Natural killer cell (primary cell): ENCODE data around the gene LIMS4. TPM values are rescaled to one million over a fixed set of nuclear protein-coding genes. Genes with fewer than 3 reads are reported as not detected.

ENCODE experiments used
- total RNA-seq, 4 donors: library from RNA; stranded (reverse); fragments of 120-200 nt in 1 of 4; gene quantifications; one replicate each; pipeline versions ENCODE4 v1.2.3 to v1.2.4, GENCODE V29; 2013 to 2022

LIMS4 gene
- total RNA-seq, 3 donors from 2014 or later (not counting 1 experiment from before 2014, with no cell fraction given), result 0.33 to 0.48 (median 0.40) TPM

Other genes with a start within 250 kb of the LIMS4 start
- 10 to 100 TPM; 59.9 to 98.8 (median 90.9) TPM for gene RGPD6, start 104.4 kb upstream of the LIMS4 start, total RNA-seq
- gene BUB1, start 205.2 kb upstream of the LIMS4 start, total RNA-seq, result 1 to 10 TPM; 2.3 to 4.2 (median 2.7) TPM